Measurements from ENCODE around the gene SLC12A6.
"Not testable (repeated sequence)": the region's sequence is repeated elsewhere in the genome, so short reads cannot be mapped to it uniquely, and the experiment has no call there.

The SLC12A6 gene

GRCh38 chr15:34365091-34365825 is 27.7 kb upstream of the SLC12A6 start:
- DNase-seq (ENCODE audit: low read depth in 1 of 2, low spot score in 1 of 2), result no peak
- no peak for TF ChIP-seq JUND (IDR thresholded peaks at IDR 0.05; ENCODE audit: low read depth)
- in situ Hi-C loops (cut with HindIII; ENCODE audit: low pct_unique_long_range_greater_than_20kb, low sequenced_read_pairs), result no loop called here

- TF ChIP-seq JUND (IDR thresholded peaks at IDR 0.05; ENCODE audit: low read depth), result no peak
- no peak for DNase-seq (ENCODE audit: low read depth in 1 of 2, low spot score in 1 of 2)
- in situ Hi-C loops (cut with HindIII; ENCODE audit: low pct_unique_long_range_greater_than_20kb, low sequenced_read_pairs), result no loop called here
Measured at GRCh38 chr15:34364041-34364440, 26.5 kb upstream of the SLC12A6 start.

- DNase-seq (ENCODE audit: low read depth in 1 of 2, low spot score in 1 of 2), result no peak
- TF ChIP-seq JUND (IDR thresholded peaks at IDR 0.05; ENCODE audit: low read depth), result no peak
- in situ Hi-C loops (cut with HindIII; ENCODE audit: low pct_unique_long_range_greater_than_20kb, low sequenced_read_pairs), result no loop called here
Measured at GRCh38 chr15:34362047-34362773, 24.6 kb upstream of the SLC12A6 start.

- no peak for TF ChIP-seq JUND (IDR thresholded peaks at IDR 0.05; ENCODE audit: low read depth)
- in situ Hi-C loops (cut with HindIII; ENCODE audit: low pct_unique_long_range_greater_than_20kb, low sequenced_read_pairs), result no loop called here
- DNase-seq (ENCODE audit: low read depth in 1 of 2, low spot score in 1 of 2), result no peak
Measured at GRCh38 chr15:34361278-34361677, 23.7 kb upstream of the SLC12A6 start.

GRCh38 chr15:34360298-34360697 is 22.7 kb upstream of the SLC12A6 start:
- in situ Hi-C loops (cut with HindIII; ENCODE audit: low pct_unique_long_range_greater_than_20kb, low sequenced_read_pairs), result no loop called here
- TF ChIP-seq JUND (IDR thresholded peaks at IDR 0.05; ENCODE audit: low read depth), result peak; percentile 62
- peak; percentile 65 to 93 for DNase-seq (ENCODE audit: low read depth in 1 of 2, low spot score in 1 of 2)

GRCh38 chr15:34359416-34359815 is 21.8 kb upstream of the SLC12A6 start:
- in situ Hi-C loops (cut with HindIII; ENCODE audit: low pct_unique_long_range_greater_than_20kb, low sequenced_read_pairs), result no loop called here
- no peak for DNase-seq (ENCODE audit: low read depth in 1 of 2, low spot score in 1 of 2)
- TF ChIP-seq JUND (IDR thresholded peaks at IDR 0.05; ENCODE audit: low read depth), result no peak

GRCh38 chr15:34358948-34359347 is 21.4 kb upstream of the SLC12A6 start:
- TF ChIP-seq JUND (IDR thresholded peaks at IDR 0.05; ENCODE audit: low read depth), result no peak
- no peak for DNase-seq (ENCODE audit: low read depth in 1 of 2, low spot score in 1 of 2)
- in situ Hi-C loops (cut with HindIII; ENCODE audit: low pct_unique_long_range_greater_than_20kb, low sequenced_read_pairs), result no loop called here

- peak; percentile 41 to 62 for DNase-seq (ENCODE audit: low read depth in 1 of 2, low spot score in 1 of 2)
- no peak for TF ChIP-seq JUND (IDR thresholded peaks at IDR 0.05; ENCODE audit: low read depth)
- in situ Hi-C loops (cut with HindIII; ENCODE audit: low pct_unique_long_range_greater_than_20kb, low sequenced_read_pairs), result no loop called here
Measured at GRCh38 chr15:34358367-34358766, 20.8 kb upstream of the SLC12A6 start.

GRCh38 chr15:34357653-34358052 is 20.1 kb upstream of the SLC12A6 start:
- in situ Hi-C loops (cut with HindIII; ENCODE audit: low pct_unique_long_range_greater_than_20kb, low sequenced_read_pairs), result no loop called here
- DNase-seq (ENCODE audit: low read depth in 1 of 2, low spot score in 1 of 2), result no peak

GRCh38 chr15:34355241-34355640 is 17.7 kb upstream of the SLC12A6 start:
- in situ Hi-C loops (cut with HindIII; ENCODE audit: low pct_unique_long_range_greater_than_20kb, low sequenced_read_pairs), result no loop called here
- DNase-seq (ENCODE audit: low read depth in 1 of 2, low spot score in 1 of 2), result no peak
- no peak for TF ChIP-seq JUND (IDR thresholded peaks at IDR 0.05; ENCODE audit: low read depth)

More at GRCh38 chr15:34357653-34358052, 20.1 kb upstream of the SLC12A6 start:
- no peak for TF ChIP-seq JUND (IDR thresholded peaks at IDR 0.05; ENCODE audit: low read depth)

- no peak for DNase-seq (ENCODE audit: low read depth in 1 of 2, low spot score in 1 of 2)
- no peak for TF ChIP-seq JUND (IDR thresholded peaks at IDR 0.05; ENCODE audit: low read depth)
- in situ Hi-C loops (cut with HindIII; ENCODE audit: low pct_unique_long_range_greater_than_20kb, low sequenced_read_pairs), result no loop called here
Measured at GRCh38 chr15:34354286-34354685, 16.7 kb upstream of the SLC12A6 start.

GRCh38 chr15:34353627-34354026 is 16.0 kb upstream of the SLC12A6 start:
- in situ Hi-C loops (cut with HindIII; ENCODE audit: low pct_unique_long_range_greater_than_20kb, low sequenced_read_pairs), result no loop called here
- DNase-seq (ENCODE audit: low read depth in 1 of 2, low spot score in 1 of 2), result no peak
- TF ChIP-seq JUND (IDR thresholded peaks at IDR 0.05; ENCODE audit: low read depth), result no peak

GRCh38 chr15:34352996-34353395 is 15.4 kb upstream of the SLC12A6 start:
- DNase-seq (ENCODE audit: low read depth in 1 of 2, low spot score in 1 of 2); in situ Hi-C loops (cut with HindIII; ENCODE audit: low pct_unique_long_range_greater_than_20kb, low sequenced_read_pairs): not testable (repeated sequence)
